Left ventricle myocardium inferior (tissue), 1 donor: ENCODE measurements around the gene RAB3C. TPM values are rescaled to one million over a fixed set of nuclear protein-coding genes. Genes with fewer than 3 reads are reported as not detected.
"Not testable (repeated sequence)": the region's sequence is repeated elsewhere in the genome, so short reads cannot be mapped to it uniquely, and the experiment has no call there.

Experiments used
- DNase-seq: peaks from one replicate; pipeline ENCODE4 v3.0.0-alpha.2; 2020
- H3K27ac ChIP-seq: fragments of 200-600 bp; replicated peaks from 2 replicates; pipeline ENCODE4 v1.8.0; 2021
- H3K27me3 ChIP-seq: fragments of 200-600 bp; 2 replicates; pipeline ENCODE4 v1.8.0; 2021; ENCODE audit warnings: low read depth
- H3K36me3 ChIP-seq: fragments of 200-600 bp; 2 replicates; pipeline ENCODE4 v1.8.0; 2021
- H3K4me1 ChIP-seq: fragments of 200-600 bp; 2 replicates; pipeline ENCODE4 v1.8.0; 2021
- H3K4me3 ChIP-seq: fragments of 200-600 bp; 2 replicates; pipeline ENCODE4 v1.8.0; 2021; ENCODE audit warnings: mild to moderate bottlenecking, moderate library complexity
- H3K9me3 ChIP-seq: fragments of 200-600 bp; replicated peaks from 2 replicates; pipeline ENCODE4 v1.8.0; 2021
- intact Hi-C: fragments of 100-400 bp; cut with micrococcal nuclease; formaldehyde crosslinking; loops from one replicate; pipeline ENCODE4 v1.11.0; 2022
- total RNA-seq: library from RNA; stranded (reverse); fragmentation: NEBNext Ultra II Directional; extraction: Animal tissue kit (Norgen Biotek cat#: 25700); gene quantifications from one replicate; pipeline ENCODE4 v1.2.1, GENCODE V29; 2021
- TF ChIP-seq, protein P1 (sequence below): fragments of 200-600 bp; IDR thresholded peaks from 2 replicates; pipeline ENCODE4 v1.8.0; 2021; ENCODE audit warnings: antibody characterized with exemption, mild to moderate bottlenecking, borderline replicate concordance
- donor health status: DM: no; HTN: yes; CAD: no; lungs with severe emphysema.

Gene RAB3C
- total RNA-seq, 1 donor from 2014 or later = 1.2 TPM

DNA sequence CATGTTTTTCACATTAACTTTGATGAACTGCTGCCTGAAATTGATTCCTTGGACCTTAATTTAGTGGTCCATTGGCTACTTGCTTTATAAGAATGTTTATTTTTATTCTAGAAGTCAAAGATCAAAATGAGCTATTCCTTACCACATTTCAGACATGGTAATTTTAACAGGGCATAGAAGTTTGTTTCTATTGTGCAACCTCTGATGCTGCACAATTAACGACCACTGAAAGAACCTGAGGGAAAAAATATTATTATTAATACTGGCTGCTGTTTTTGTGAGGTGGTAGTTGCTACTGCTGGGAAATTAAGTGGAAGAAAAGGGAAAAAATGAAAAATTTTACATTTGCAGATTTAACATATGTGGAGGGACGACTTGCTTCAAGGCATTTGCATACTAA, 37.9 kb upstream of the RAB3C start:
- Histone ChIP-seq H3K9me3 (peaks cover 8% of the 10 kb centered on the region), H3K27me3 (no peaks in the 10 kb centered on the region), H3K27ac (no peak overlapping the region), H3K36me3 (no peaks in the 10 kb centered on the region), H3K4me3 (no peak overlapping the region), H3K4me1 (no peaks in the 10 kb centered on the region)
- DNase-seq = no peak
- intact Hi-C loops = no loop called here
- TF ChIP-seq, protein P1, sequence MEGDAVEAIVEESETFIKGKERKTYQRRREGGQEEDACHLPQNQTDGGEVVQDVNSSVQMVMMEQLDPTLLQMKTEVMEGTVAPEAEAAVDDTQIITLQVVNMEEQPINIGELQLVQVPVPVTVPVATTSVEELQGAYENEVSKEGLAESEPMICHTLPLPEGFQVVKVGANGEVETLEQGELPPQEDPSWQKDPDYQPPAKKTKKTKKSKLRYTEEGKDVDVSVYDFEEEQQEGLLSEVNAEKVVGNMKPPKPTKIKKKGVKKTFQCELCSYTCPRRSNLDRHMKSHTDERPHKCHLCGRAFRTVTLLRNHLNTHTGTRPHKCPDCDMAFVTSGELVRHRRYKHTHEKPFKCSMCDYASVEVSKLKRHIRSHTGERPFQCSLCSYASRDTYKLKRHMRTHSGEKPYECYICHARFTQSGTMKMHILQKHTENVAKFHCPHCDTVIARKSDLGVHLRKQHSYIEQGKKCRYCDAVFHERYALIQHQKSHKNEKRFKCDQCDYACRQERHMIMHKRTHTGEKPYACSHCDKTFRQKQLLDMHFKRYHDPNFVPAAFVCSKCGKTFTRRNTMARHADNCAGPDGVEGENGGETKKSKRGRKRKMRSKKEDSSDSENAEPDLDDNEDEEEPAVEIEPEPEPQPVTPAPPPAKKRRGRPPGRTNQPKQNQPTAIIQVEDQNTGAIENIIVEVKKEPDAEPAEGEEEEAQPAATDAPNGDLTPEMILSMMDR = no peak

- TF ChIP-seq, protein P1 = no peak
- no peak for DNase-seq
- H3K4me3 ChIP-seq = no peak overlapping the region
- no peak overlapping the region for H3K27ac ChIP-seq
- intact Hi-C loops = no loop called here
- H3K36me3 ChIP-seq = no peaks in the 10 kb centered on the region
- peaks cover 4% of the 10 kb centered on the region for H3K9me3 ChIP-seq
- H3K4me1 ChIP-seq = no peaks in the 10 kb centered on the region
- H3K27me3 ChIP-seq = no peaks in the 10 kb centered on the region
Measured at GRCh38 chr5:58545912-58546311, 37.0 kb upstream of the RAB3C start.

DNA sequence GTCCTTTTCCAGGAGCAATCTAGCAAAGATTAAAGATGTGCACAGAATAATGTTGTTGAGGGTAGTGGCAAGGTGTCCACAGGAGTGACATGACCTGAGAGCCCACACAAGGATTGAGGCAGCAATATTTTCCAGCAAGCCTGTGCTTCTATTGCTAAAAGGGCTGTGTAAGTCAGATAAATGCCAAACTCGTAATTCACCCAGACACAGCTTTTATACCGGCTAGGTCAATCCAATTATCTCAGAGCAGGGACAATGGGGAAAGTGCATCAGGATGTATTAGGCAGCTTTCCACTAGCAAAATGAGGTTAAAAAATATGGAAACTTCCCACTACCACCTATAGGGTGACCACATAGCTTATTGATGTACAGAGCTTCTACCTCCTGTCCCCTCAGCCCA, 34.8 kb upstream of the RAB3C start:
- intact Hi-C loops = no loop called here
- TF ChIP-seq, protein P1 = no peak
- no peaks in the 10 kb centered on the region for H3K4me1 ChIP-seq
- H3K27me3 ChIP-seq = no peaks in the 10 kb centered on the region
- no peaks in the 10 kb centered on the region for H3K9me3 ChIP-seq
- H3K4me3 ChIP-seq = no peak overlapping the region
- no peaks in the 10 kb centered on the region for H3K36me3 ChIP-seq
- DNase-seq = no peak
- no peak overlapping the region for H3K27ac ChIP-seq

GRCh38 chr5:58551492-58551891, 31.4 kb upstream of the RAB3C start:
- Histone ChIP-seq H3K4me3 (no peak overlapping the region), H3K4me1 (no peaks in the 10 kb centered on the region), H3K36me3 (no peaks in the 10 kb centered on the region), H3K27ac (no peak overlapping the region), H3K9me3 (peaks cover 4% of the 10 kb centered on the region), H3K27me3 (no peaks in the 10 kb centered on the region)
- TF ChIP-seq, protein P1 = no peak
- DNase-seq = no peak
- intact Hi-C loops = no loop called here

GRCh38 chr5:58557665-58558338, 25.1 kb upstream of the RAB3C start:
- H3K9me3 ChIP-seq, DNase-seq, H3K4me3 ChIP-seq, H3K36me3 ChIP-seq, intact Hi-C loops, H3K27ac ChIP-seq, H3K27me3 ChIP-seq, H3K4me1 ChIP-seq: not testable (repeated sequence)

GRCh38 chr5:58563016-58563700, 19.7 kb upstream of the RAB3C start:
- H3K4me3 ChIP-seq, H3K36me3 ChIP-seq, H3K9me3 ChIP-seq, H3K27me3 ChIP-seq, H3K27ac ChIP-seq, intact Hi-C loops, DNase-seq, H3K4me1 ChIP-seq: not testable (repeated sequence)

DNA sequence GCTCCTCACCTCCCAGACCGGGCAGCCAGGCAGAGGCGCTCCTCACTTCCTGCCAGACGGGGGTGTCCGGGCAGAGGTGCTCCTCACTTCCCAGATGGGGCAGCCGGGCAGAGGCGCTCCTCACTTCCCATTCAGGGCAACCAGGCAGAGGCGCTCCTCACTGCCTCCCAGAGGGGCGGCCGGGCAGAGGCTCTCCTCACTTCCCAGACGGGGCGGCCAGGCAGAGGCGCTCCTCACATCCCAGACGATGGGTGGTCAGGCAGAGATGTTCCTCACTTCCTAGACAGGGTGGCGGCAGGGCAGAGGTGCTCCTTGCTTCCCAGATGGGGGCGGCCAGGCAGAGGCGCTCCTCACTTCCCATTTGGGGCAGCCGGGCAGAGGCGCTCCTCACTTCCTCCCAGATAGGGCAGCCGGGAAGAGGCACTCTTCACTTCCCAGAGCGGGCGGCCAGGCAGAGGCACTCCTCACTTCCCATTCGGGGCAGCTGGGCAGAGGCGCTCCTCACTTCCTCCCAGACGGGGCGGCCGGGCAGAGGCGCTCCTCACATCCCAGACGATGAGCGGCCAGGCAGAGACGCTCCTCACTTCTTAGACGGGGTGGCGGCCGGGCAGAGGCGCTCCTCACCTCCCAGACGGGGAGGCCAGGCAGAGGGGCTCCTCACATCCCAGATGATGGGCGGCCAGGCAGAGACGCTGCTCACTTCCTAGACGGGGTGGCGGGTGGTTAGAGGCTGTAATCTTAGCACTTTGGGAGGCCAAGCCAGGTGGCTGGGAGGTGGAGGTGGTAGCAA, 18.6 kb upstream of the RAB3C start:
- H3K4me3 ChIP-seq, DNase-seq, H3K27ac ChIP-seq, H3K27me3 ChIP-seq, H3K36me3 ChIP-seq, intact Hi-C loops, H3K9me3 ChIP-seq, H3K4me1 ChIP-seq: not testable (repeated sequence)
